IMR-90 (cell line): ENCODE data around the gene PMEPA1.

Experiments
- BHLHE40 ChIP-seq: fragments of 150-350 bp; IDR thresholded peaks from 2 replicates; pipeline ENCODE4 v1.6.1; 2016; ENCODE audit warnings: mild to moderate bottlenecking, low read depth, low read length
- CEBPB ChIP-seq: IDR thresholded peaks from 2 replicates; pipeline ENCODE4 v1.6.1; 2012; ENCODE audit warnings: low read depth, low read length, improper control_type of control experiment
- CHD1 ChIP-seq: IDR thresholded peaks from 2 replicates; pipeline ENCODE4 v1.6.1; 2012; ENCODE audit warnings: low read depth, low read length, improper control_type of control experiment
- MAZ ChIP-seq: IDR thresholded peaks from 2 replicates; pipeline ENCODE4 v1.6.1; 2012; ENCODE audit warnings: low read depth, mild to moderate bottlenecking, low read length, improper control_type of control experiment, moderate library complexity, borderline replicate concordance
- NFE2L2 ChIP-seq: fragments of 150-350 bp; IDR thresholded peaks from 2 replicates; pipeline ENCODE4 v1.6.1; 2016; ENCODE audit warnings: low read depth, mild to moderate bottlenecking, low read length
- POLR2A ChIP-seq: IDR thresholded peaks from 2 replicates; pipeline ENCODE4 v1.6.1; 2012; ENCODE audit warnings: mild to moderate bottlenecking, low read depth, low read length
- RFX5 ChIP-seq: IDR thresholded peaks from 2 replicates; pipeline ENCODE4 v1.8.0; 2012; ENCODE audit warnings: low read depth, mild to moderate bottlenecking, low read length, moderate library complexity
- TF ChIP-seq, protein P1 (sequence below): conservative IDR thresholded peaks from 2 replicates; pipeline ENCODE4 v1.5.1; 2012; ENCODE audit warnings: mild to moderate bottlenecking, low read depth, low read length, improper control_type of control experiment

DNA sequence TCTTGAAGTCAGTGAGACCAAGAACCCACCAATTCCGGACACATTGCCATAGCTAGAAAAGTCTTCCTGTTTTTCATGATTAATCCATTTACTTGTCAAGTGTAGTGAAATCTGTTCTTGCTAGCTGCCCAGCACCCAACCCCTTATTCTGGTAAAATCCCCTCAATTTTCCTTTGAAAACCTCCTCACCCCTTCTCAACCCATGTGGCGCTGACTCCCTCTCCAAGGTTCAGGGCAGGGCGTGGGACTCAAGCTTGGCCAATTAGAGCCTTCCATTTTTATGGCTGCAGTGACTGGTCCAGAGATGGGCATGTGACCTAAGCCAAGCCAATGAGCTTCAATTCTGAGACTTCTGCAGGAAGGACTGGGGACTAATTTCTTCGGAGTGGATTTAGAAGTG, 79.8 kb downstream of the PMEPA1 start:
- TF ChIP-seq, protein P1, sequence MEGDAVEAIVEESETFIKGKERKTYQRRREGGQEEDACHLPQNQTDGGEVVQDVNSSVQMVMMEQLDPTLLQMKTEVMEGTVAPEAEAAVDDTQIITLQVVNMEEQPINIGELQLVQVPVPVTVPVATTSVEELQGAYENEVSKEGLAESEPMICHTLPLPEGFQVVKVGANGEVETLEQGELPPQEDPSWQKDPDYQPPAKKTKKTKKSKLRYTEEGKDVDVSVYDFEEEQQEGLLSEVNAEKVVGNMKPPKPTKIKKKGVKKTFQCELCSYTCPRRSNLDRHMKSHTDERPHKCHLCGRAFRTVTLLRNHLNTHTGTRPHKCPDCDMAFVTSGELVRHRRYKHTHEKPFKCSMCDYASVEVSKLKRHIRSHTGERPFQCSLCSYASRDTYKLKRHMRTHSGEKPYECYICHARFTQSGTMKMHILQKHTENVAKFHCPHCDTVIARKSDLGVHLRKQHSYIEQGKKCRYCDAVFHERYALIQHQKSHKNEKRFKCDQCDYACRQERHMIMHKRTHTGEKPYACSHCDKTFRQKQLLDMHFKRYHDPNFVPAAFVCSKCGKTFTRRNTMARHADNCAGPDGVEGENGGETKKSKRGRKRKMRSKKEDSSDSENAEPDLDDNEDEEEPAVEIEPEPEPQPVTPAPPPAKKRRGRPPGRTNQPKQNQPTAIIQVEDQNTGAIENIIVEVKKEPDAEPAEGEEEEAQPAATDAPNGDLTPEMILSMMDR, result no peak
- TF ChIP-seq POLR2A (no peak), RFX5 (no peak), BHLHE40 (no peak), MAZ (no peak), CHD1 (no peak), NFE2L2 (no peak), CEBPB (no peak)
